Loucy (cell line): ENCODE data around the gene ECT2.
"Not testable (repeated sequence)": the region's sequence is repeated elsewhere in the genome, so short reads cannot be mapped to it uniquely, and the experiment has no call there.

ENCODE experiments used
- H2AFZ ChIP-seq: fragments of 200-600 bp; sonication (generic); 2 replicates; pipeline ENCODE4 v1.6.0; 2016; ENCODE audit warnings: antibody characterized with exemption, mild to moderate bottlenecking, low read length, moderate library complexity
- H3F3A ChIP-seq: fragments of 200-600 bp; 2 replicates; pipeline ENCODE4 v1.6.0; 2016; ENCODE audit warnings: antibody characterized with exemption, low read depth, mild to moderate bottlenecking
- H3K27me3 ChIP-seq: fragments of 200-600 bp; sonication (generic); 2 replicates; pipeline ENCODE4 v1.6.1; 2014; ENCODE audit warnings: low read length, mild to moderate bottlenecking; ENCODE audit not compliant: insufficient read depth, poor library complexity, severe bottlenecking
- H3K36me3 ChIP-seq: fragments of 200-600 bp; sonication (generic); 2 replicates; pipeline ENCODE4 v1.6.1; 2016; ENCODE audit warnings: low read length; ENCODE audit not compliant: insufficient read depth
- H3K4me1 ChIP-seq: fragments of 200-600 bp; sonication (generic); 2 replicates; pipeline ENCODE4 v1.5.1; 2014; ENCODE audit warnings: low read length, mild to moderate bottlenecking; ENCODE audit not compliant: insufficient read depth, poor library complexity, severe bottlenecking
- H3K4me2 ChIP-seq: fragments of 200-600 bp; sonication (generic); 2 replicates; pipeline ENCODE4 v1.6.0; 2014; ENCODE audit warnings: antibody characterized with exemption, low read length, low read depth, mild to moderate bottlenecking; ENCODE audit not compliant: poor library complexity, severe bottlenecking
- H3K4me3 ChIP-seq: fragments of 200-600 bp; sonication (generic); 2 replicates; pipeline ENCODE4 v1.5.1; 2014; ENCODE audit warnings: low read length, mild to moderate bottlenecking, mixed read lengths; ENCODE audit not compliant: poor library complexity, severe bottlenecking
- H3K79me2 ChIP-seq: fragments of 200-600 bp; sonication (generic); 2 replicates; pipeline ENCODE4 v1.6.1; 2014; ENCODE audit warnings: low read length; ENCODE audit not compliant: insufficient read depth
- H3K9ac ChIP-seq: fragments of 200-600 bp; sonication (generic); 2 replicates; pipeline ENCODE4 v1.6.0; 2014; ENCODE audit warnings: mild to moderate bottlenecking, low read depth, low read length, moderate library complexity; ENCODE audit not compliant: poor library complexity, severe bottlenecking
- H3K9me2 ChIP-seq: fragments of 200-600 bp; sonication (generic); replicated peaks from 2 replicates; pipeline ENCODE4 v1.6.1; 2016; ENCODE audit warnings: low read depth, low read length, mixed read lengths
- H3K9me3 ChIP-seq: fragments of 200-600 bp; sonication (generic); 2 replicates; pipeline ENCODE4 v1.6.1; 2014; ENCODE audit warnings: mild to moderate bottlenecking, antibody characterized with exemption, low read length, low read depth; ENCODE audit not compliant: insufficient read depth
- H4K20me1 ChIP-seq: fragments of 200-600 bp; sonication (generic); 2 replicates; pipeline ENCODE4 v1.6.0; 2014; ENCODE audit warnings: antibody characterized with exemption, low read length, mild to moderate bottlenecking; ENCODE audit not compliant: insufficient read depth, poor library complexity, severe bottlenecking
- EZH2phosphoT487 ChIP-seq: fragments of 200-600 bp; IDR thresholded peaks from 2 replicates; pipeline ENCODE4 v1.6.1; 2018; ENCODE audit warnings: antibody characterized with exemption, mild to moderate bottlenecking, moderate library complexity, borderline replicate concordance
- TF ChIP-seq, protein P1 (sequence below): fragments of 200-600 bp; sonication (generic); conservative IDR thresholded peaks from 2 replicates; pipeline ENCODE4 v1.5.1; 2014; ENCODE audit warnings: mild to moderate bottlenecking, antibody characterized with exemption, low read length

Gene ECT2

DNA sequence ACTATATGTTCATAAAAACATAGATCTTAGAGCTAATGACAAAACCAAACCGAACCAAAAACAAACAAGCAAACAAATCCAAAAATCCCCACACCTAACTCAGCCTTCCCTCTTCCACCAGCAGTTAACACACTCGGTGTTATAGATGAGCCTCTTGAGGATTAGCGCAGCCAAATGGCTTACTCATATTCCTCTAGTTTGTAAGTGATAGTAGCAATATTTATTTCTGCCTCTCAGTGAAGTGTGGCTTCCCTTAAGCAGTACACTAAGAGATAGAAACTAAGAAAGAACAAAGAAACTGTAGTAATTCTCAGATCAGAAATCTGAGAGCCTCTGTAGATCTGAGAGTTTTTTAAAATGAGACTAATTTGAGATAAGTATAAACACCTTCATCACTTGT, 37.2 kb upstream of the ECT2 start:
- H3K4me1 ChIP-seq, result peaks cover 18% of the 10 kb centered on the region
- H3K4me3 ChIP-seq, result no peak overlapping the region
- no peaks in the 10 kb centered on the region for H3K9me2 ChIP-seq
- no peaks in the 10 kb centered on the region for H3K36me3 ChIP-seq
- peaks cover 22% of the 10 kb centered on the region for H3K79me2 ChIP-seq
- peaks cover 6% of the 10 kb centered on the region for H4K20me1 ChIP-seq
- no peaks in the 10 kb centered on the region for H3F3A ChIP-seq
- H2AFZ ChIP-seq, result no peak overlapping the region
- no peak overlapping the region for H3K9ac ChIP-seq
- no peak overlapping the region for H3K4me2 ChIP-seq
- no peaks in the 10 kb centered on the region for H3K27me3 ChIP-seq
- no peak for TF ChIP-seq EZH2phosphoT487
- TF ChIP-seq, protein P1, sequence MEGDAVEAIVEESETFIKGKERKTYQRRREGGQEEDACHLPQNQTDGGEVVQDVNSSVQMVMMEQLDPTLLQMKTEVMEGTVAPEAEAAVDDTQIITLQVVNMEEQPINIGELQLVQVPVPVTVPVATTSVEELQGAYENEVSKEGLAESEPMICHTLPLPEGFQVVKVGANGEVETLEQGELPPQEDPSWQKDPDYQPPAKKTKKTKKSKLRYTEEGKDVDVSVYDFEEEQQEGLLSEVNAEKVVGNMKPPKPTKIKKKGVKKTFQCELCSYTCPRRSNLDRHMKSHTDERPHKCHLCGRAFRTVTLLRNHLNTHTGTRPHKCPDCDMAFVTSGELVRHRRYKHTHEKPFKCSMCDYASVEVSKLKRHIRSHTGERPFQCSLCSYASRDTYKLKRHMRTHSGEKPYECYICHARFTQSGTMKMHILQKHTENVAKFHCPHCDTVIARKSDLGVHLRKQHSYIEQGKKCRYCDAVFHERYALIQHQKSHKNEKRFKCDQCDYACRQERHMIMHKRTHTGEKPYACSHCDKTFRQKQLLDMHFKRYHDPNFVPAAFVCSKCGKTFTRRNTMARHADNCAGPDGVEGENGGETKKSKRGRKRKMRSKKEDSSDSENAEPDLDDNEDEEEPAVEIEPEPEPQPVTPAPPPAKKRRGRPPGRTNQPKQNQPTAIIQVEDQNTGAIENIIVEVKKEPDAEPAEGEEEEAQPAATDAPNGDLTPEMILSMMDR, result no peak
- no peaks in the 10 kb centered on the region for H3K9me3 ChIP-seq

DNA sequence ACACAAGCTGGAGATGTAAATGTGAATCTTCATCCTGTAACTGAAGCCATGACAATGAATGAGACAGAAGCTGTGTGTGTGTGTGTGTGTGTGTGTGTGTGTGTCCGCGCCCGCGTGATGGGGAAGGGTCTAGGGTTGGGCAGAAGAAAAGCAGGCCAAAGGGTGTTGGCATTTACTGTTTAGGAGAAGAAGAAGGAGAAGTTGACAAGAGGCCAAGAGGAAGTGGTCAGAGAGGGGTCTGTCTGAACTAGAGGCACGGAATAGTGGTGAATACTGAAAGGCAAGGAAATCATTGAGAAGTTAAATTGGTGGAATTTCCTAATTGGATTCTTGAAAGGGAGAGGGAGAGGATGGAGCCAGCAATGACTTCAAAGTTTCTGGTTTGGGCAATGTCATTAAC, 34.0 kb upstream of the ECT2 start:
- no peak overlapping the region for H2AFZ ChIP-seq
- TF ChIP-seq EZH2phosphoT487, result no peak
- TF ChIP-seq, protein P1, result no peak
- H3K36me3 ChIP-seq, result no peaks in the 10 kb centered on the region
- H4K20me1 ChIP-seq, result no peaks in the 10 kb centered on the region
- no peak overlapping the region for H3K4me3 ChIP-seq
- H3K27me3 ChIP-seq, result no peaks in the 10 kb centered on the region
- no peaks in the 10 kb centered on the region for H3K79me2 ChIP-seq
- no peak overlapping the region for H3K4me2 ChIP-seq
- H3K9ac ChIP-seq, result no peak overlapping the region
- H3K9me3 ChIP-seq, result peaks cover 3% of the 10 kb centered on the region; the same call in 1 of the 2 replicates
- no peaks in the 10 kb centered on the region for H3F3A ChIP-seq
- H3K9me2 ChIP-seq, result no peaks in the 10 kb centered on the region
- no peaks in the 10 kb centered on the region for H3K4me1 ChIP-seq

DNA sequence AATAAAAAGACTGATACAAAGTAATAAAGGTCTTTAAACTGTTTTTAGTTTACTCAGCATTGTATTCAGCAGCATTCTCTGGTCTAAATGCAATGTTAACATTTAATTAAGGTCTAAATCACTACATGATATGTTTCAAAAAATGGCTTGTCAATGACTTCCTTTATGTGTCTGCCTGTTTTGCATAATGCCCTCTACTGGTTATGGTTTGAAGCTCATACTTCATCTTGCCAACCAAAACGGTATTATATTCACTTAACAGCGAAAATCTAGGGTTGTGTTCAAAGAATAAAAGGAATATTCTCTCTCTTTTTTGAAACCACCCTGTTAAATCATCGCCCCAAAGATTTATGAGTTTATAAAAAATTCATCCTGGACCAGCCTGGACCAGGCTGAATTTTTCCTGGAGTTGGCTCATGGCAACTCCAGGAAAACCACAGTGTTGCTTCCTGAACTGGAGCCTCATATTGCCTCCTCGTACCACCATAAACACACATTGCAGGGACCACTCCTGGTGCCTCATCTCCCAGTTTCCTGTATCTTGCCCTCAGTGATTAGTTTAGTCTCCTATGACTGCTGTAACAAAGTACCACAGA, 32.9 kb upstream of the ECT2 start:
- Histone ChIP-seq H2AFZ (no peak overlapping the region), H3K27me3 (no peaks in the 10 kb centered on the region), H3K4me1 (no peaks in the 10 kb centered on the region), H3K79me2 (no peaks in the 10 kb centered on the region), H3K4me3 (no peak overlapping the region), H4K20me1 (no peaks in the 10 kb centered on the region), H3K9me2 (no peaks in the 10 kb centered on the region), H3K9ac (no peak overlapping the region), H3K9me3 (peaks cover 3% of the 10 kb centered on the region; the same call in 1 of the 2 replicates), H3K4me2 (no peak overlapping the region), H3K36me3 (no peaks in the 10 kb centered on the region), H3F3A (no peaks in the 10 kb centered on the region)
- TF ChIP-seq, protein P1, result peak; percentile 69
- no peak for TF ChIP-seq EZH2phosphoT487

DNA sequence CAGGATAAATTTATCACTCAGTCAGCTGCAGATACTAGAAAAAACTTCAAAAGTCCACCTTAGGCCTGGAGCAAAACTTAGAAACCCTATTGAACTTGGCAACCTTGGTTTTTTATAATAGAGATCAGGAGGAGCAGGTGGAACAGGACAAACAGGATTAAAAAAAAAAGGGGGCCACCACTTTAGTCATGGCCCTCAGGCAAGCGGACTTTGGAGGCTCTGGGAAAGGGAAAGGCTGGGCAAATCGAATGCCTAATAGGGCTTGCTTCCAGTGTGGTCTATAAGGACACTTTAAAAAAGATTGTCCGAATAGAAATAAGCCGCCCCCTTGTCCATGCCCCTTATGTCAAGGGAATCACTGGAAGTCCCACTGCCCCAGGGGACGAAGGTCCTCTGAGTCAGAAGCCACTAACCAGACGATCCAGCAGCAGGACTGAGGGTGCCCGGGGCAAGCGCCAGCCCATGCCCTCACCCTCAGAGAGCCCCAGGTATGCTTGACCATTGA, 27.9 kb upstream of the ECT2 start:
- H2AFZ ChIP-seq, H3K36me3 ChIP-seq, H3K4me1 ChIP-seq, H3F3A ChIP-seq, H3K9me3 ChIP-seq, H3K79me2 ChIP-seq, H3K4me2 ChIP-seq, H3K9me2 ChIP-seq, H3K9ac ChIP-seq, H3K27me3 ChIP-seq, H4K20me1 ChIP-seq, H3K4me3 ChIP-seq: not testable (repeated sequence)
